GM19099 (cell line): Measurements from ENCODE around the gene GFOD1.

Source experiments
- POLR2A ChIP-seq: IDR thresholded peaks from 3 replicates; pipeline ENCODE4 v1.6.1; 2011; ENCODE audit warnings: low read depth; ENCODE audit not compliant: insufficient read length; ENCODE audit errors: extremely low read depth

GFOD1 gene

GRCh38 chr6:13373488-13373886 lies 113.9 kb downstream of the GFOD1 start:
- TF ChIP-seq POLR2A, result no peak

GRCh38 chr6:13372688-13373487 lies 114.5 kb downstream of the GFOD1 start:
- no peak for TF ChIP-seq POLR2A

DNA sequence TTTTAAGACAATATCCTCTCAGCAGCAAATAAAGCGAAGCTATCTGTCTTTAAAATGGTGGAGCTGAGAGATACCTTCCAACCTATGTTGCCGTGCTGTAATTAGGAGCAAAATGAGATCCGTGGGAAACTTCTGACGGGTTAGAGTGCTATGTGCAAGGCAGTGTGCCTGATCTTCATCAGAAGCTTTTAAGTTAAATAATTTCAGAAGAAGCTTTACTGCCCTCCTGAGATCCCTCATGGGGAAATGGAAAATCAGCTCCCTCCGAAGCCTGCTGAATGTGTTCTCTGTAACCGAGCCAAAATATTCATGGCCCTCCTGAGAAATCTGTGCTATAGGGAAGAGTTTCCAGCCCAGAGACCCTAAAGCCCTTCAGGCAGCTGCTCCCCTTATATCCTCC lies 115.3 kb downstream of the GFOD1 start:
- no peak for TF ChIP-seq POLR2A

DNA sequence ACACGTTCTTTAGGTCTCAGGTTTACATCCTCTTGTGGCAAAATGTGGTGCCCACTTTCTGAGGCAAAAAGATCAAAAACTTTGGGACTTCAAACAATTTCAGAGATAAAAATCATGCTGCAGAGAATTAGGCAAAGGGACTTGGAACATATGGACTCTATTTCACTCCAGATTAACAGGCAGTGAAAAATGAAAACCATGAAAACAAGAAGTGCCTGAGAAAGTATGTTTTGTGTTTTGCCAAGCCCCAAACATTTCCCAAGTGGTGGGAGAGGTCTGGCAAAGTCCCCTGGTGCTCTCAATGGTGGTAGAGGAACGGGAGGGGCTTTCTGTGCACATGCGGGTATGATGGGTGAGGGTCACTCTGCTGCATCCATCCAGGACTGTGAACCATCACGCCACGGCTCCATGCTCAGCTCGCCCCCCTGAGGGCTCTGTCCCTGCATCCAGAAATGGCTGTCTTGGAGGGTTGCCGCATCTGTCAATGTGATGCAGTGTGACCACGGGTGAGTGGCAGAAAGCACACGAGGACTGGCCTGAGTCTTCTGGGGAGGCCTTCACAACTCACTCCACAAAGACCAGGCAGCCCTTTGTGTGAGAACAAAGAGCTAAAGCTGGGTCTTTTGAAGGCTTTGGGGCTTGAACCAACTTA lies 115.9 kb downstream of the GFOD1 start:
- no peak for TF ChIP-seq POLR2A

DNA sequence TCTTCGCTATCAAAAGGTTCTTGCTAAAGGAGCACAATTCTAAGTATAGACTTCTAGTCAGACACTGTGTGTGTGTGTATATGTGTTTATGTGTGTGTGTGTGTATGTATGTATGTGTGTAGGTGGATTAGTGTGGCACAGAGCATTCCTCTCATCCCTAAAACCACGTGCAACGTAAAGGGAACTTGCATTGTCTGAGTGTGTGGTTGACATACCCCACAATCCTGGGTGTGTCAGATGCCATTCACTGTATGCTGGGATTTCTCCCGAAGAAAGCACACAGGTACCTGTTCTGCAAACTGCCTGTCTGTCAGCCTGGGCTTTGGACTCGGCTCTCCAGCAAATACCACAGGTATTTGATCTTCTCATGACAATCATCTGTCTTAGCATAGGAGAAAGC lies 116.8 kb downstream of the GFOD1 start:
- TF ChIP-seq POLR2A, result no peak

DNA sequence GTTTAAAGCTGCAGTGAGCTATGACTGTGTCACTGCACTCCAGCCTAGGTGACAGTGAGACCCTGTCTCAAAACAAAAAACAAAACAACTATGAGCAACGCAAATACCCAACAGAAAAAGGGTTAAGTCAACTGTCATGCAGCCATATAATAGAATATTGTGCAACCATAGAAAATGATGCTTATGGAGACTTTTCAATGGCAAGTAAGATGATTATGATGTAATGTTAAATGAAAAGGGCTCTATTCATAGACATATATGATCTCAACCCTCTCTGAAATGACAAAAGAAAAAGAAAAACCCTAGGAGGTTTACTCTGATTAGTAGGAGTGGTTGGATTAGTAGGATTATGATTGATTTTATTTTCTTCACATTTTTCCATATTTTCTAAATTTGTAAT lies 117.8 kb downstream of the GFOD1 start:
- TF ChIP-seq POLR2A, result no peak

GRCh38 chr6:13368731-13369115 lies 118.7 kb downstream of the GFOD1 start:
- TF ChIP-seq POLR2A, result no peak

DNA sequence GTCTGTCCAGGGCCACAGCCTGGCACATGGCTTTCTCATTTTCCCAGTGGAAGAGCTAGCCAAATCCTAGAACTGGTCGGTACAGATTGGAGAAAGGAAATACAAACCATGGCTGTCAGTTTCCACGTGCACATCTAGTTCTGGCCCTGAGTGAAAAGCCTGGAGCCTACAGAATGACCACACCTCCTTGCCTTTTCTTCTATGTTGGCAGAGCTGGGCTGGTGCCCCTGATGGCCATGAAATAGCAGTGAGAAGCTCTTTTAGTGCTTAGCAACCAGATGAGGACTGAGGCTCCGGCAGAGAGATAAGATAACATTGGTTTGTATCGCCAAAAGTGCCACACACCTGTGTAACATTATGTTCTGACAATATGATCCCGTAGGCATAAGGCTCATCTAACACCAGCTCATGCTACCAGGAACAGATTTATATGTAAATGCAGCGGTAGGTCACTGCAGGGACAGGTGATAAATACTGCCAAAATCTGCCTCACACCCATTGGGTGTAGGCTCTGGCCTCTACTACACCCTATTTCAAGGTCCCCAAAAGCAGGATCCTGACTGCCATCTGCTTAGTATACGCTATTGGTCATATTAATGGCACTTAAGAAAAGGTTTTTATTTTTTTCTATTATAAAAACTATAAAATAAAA lies 119.2 kb downstream of the GFOD1 start:
- TF ChIP-seq POLR2A, result no peak

GRCh38 chr6:13367396-13367795 lies 120.0 kb downstream of the GFOD1 start:
- no peak for TF ChIP-seq POLR2A

GRCh38 chr6:13365320-13365719 lies 122.1 kb downstream of the GFOD1 start:
- no peak for TF ChIP-seq POLR2A

- no peak for TF ChIP-seq POLR2A
These were observed 122.6 kb downstream of the GFOD1 start for GRCh38 chr6:13364842-13365241.

DNA sequence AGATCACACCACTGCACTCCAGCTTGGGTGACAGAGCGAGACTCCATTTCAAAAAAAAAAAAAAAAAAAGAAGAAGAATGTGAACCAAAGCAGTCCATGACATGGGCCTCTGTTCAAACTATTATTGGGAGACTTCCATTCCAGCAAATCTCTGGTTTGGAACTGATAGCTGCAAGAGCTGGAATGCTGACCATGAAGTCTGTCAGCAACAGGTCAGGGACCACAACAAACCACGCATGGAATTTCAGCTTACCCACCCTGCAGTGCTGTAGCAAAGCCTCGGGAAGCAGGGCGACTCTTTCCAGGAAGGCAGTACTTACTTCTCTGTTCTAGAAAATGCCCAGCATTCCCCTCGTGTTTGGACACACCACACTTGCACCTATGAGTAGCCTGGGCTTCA lies 125.0 kb downstream of the GFOD1 start:
- no peak for TF ChIP-seq POLR2A

DNA sequence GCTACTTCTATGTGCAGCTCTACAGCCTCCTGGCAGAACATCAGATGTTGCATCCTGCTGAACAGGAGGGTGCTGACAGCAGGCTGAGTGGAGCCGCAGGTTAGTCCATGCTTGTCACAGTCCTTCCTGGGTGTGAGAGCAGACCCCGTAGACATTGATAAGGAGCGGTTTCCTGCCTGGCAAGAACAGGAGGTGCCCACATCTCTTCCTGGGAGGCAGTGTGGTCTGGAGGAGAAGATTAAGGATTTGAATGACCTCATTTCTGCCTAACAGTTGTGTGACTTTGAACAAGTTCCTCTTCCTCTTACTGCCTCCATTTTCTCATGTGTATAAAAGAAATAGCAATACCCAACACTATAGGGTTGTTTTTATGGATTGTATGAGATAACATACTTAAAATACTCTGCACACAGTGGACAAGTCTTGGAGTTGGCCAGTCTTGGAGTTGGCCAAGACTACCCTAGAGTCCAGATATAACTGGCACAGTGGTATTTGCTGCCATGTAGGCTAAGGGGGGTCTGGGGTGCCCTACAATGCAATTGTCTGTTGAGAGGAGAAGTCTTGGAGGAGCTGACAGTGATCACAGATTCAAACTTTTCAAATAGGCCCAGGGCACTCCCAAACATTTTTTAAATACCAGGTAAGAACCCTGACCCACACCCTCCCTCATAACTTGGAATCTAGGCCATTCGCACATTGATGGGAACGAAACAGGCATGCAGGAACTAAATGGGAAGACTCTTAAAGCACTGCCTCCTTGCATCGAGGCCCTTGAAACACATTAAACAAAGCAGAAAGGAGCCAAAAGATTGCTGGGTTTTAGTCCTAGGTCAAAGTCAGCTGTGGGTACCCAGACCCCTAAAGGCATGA lies 126.5 kb downstream of the GFOD1 start:
- TF ChIP-seq POLR2A, result no peak

DNA sequence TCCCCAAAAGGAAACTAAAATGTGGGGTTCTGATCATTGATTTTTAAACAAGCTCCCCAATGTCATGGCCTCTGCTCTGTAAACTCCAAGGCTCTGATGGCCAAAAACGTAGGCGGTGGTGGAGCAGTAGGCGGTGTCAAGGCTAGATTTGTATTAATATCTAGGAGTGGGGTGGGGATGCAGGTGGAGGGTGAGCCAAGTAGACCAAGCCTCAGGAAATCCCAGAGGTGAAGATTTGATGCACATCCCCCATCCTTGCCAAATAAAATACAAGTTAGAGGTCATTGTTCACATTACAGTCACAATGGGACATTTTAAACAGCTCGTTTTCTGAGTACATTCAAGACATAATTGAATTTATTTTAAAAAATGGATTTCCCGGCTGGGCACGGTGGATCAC lies 128.1 kb downstream of the GFOD1 start:
- no peak for TF ChIP-seq POLR2A

GRCh38 chr6:13358511-13358910 lies 128.9 kb downstream of the GFOD1 start:
- TF ChIP-seq POLR2A, result no peak

DNA sequence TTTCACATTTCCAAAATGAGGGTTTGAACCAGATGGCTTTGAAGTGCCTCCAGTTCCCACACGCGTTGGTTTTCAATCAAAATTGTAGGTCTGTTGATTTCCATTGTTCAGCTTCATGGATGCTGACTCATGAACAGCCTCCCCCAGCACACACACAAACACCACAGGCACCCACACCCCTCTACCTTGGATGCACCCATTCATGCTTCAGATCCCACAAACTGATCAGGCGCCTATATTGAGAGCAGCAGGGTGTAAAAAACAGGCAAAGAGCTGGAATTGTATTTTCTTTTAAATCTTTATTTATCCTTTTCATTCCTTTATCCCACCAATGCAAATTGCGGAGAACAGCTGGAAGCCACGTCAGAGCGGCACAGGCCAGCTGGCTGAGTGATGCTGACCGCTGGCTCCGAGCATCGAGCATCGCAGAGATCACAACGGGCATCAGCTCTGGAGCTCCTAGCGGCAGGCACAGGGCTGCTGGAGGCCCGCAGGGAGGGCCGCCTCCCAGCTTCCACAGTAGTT lies 129.8 kb downstream of the GFOD1 start:
- no peak for TF ChIP-seq POLR2A
